Keratinocyte (primary cell): ENCODE measurements around the gene GRB14. TPM values are rescaled to one million over a fixed set of nuclear protein-coding genes. Genes with fewer than 3 reads are reported as not detected.

Experiments used
- DNase-seq: peaks from one replicate; pipeline ENCODE4 v3.0.0-alpha.2; 2011; ENCODE audit warnings: low read depth, missing footprints, low spot score
- FAIRE-seq: peaks from 2 replicates; lab custom pipeline; 2011; peaks lifted over from hg19 to GRCh38; lab: Jason Lieb, UNC
- H2AFZ ChIP-seq: 2 replicates; pipeline ENCODE4 v1.6.0; 2012; ENCODE audit warnings: low read length, control low read depth, inconsistent platforms; ENCODE audit not compliant: control insufficient read depth
- H3K27ac ChIP-seq: 2 replicates; pipeline ENCODE4 v1.5.1; 2011; ENCODE audit warnings: low read length; ENCODE audit not compliant: control insufficient read depth, insufficient read depth
- H3K27me3 ChIP-seq: 3 replicates; pipeline ENCODE4 v1.6.0; 2011; ENCODE audit warnings: low read length; ENCODE audit not compliant: control insufficient read depth, insufficient read depth; ENCODE audit errors: extremely low read depth
- H3K36me3 ChIP-seq, 2 experiments: 2 replicates in 1 of 2; 3 replicates in 1 of 2; pipeline ENCODE4 v1.5.1; 2011; ENCODE audit warnings: low read length in 2 of 2, mild to moderate bottlenecking in 1 of 2; ENCODE audit not compliant: control insufficient read depth in 2 of 2, insufficient read depth in 2 of 2; ENCODE audit errors: extremely low read depth in 1 of 2
- H3K4me1 ChIP-seq: 3 replicates; pipeline ENCODE4 v1.5.1; 2011; ENCODE audit warnings: low read length; ENCODE audit not compliant: control insufficient read depth, insufficient read depth; ENCODE audit errors: extremely low read depth
- H3K4me2 ChIP-seq: 3 replicates; pipeline ENCODE4 v1.6.0; 2011; ENCODE audit warnings: low read depth, low read length; ENCODE audit not compliant: control insufficient read depth, insufficient read depth; ENCODE audit errors: extremely low read depth
- H3K4me3 ChIP-seq, 3 experiments: fragments of 200-600 bp in 1 of 3; sonication (generic) in 1 of 3; 2 replicates in 2 of 3; 3 replicates in 1 of 3; pipeline ENCODE4 v1.5.1; 2011 to 2016; ENCODE audit warnings: low read length in 3 of 3, mild to moderate bottlenecking in 3 of 3, control low read depth in 2 of 3, inconsistent platforms in 1 of 3, low read depth in 1 of 3, mixed read lengths in 1 of 3, mixed run types in 1 of 3, moderate library complexity in 1 of 3; ENCODE audit not compliant: control insufficient read depth in 2 of 3, insufficient read depth in 2 of 3; ENCODE audit errors: extremely low read depth in 1 of 3
- H3K79me2 ChIP-seq: 2 replicates; pipeline ENCODE4 v1.6.0; 2012; ENCODE audit warnings: low read length; ENCODE audit not compliant: control insufficient read depth, insufficient read depth
- H3K9ac ChIP-seq: 3 replicates; pipeline ENCODE4 v1.6.0; 2011; ENCODE audit warnings: low read length; ENCODE audit not compliant: control insufficient read depth, insufficient read depth; ENCODE audit errors: extremely low read depth
- H3K9me1 ChIP-seq: 3 replicates; pipeline ENCODE4 v1.6.0; 2011; ENCODE audit warnings: low read length; ENCODE audit not compliant: control insufficient read depth, insufficient read depth; ENCODE audit errors: extremely low read depth
- H3K9me3 ChIP-seq: 2 replicates; pipeline ENCODE4 v1.5.1; 2012; ENCODE audit warnings: low read depth, low read length; ENCODE audit not compliant: control insufficient read depth
- H4K20me1 ChIP-seq: 3 replicates; pipeline ENCODE4 v1.6.0; 2011; ENCODE audit warnings: low read length; ENCODE audit not compliant: control insufficient read depth, insufficient read depth; ENCODE audit errors: extremely low read depth
- EZH2 ChIP-seq: IDR thresholded peaks from one replicate; pipeline ENCODE4 v1.6.1; 2012; ENCODE audit warnings: inconsistent platforms, mild to moderate bottlenecking, low read length, moderate library complexity
- dilution Hi-C: fragments of 300-500 bp; cut with MboI; formaldehyde crosslinking; loops from one replicate; pipeline ENCODE4 v1.7.0; 2020; ENCODE audit warnings: low sequenced_read_pairs; ENCODE audit not compliant: extremely low pct_ligation_motif_present
- polyA plus RNA-seq, 5 experiments: library from polyadenylated mRNA; depleted of rRNA in 3 of 5; stranded (reverse) in 3 of 5; stranded (forward) in 1 of 5; unstranded in 1 of 5; fragments of >200 nt; gene quantifications; 1 replicate in 1 of 5; 2 replicates in 3 of 5; 3 replicates in 1 of 5; pipeline versions ENCODE4 v1.2.1 to v1.2.3, GENCODE V29; 2011 to 2012; ENCODE audit warnings: missing spikeins in 2 of 5, low read depth in 1 of 5, low replicate concordance in 1 of 5
- TF ChIP-seq, protein P1 (sequence below), 3 experiments: IDR thresholded peaks in 1 of 3; conservative IDR thresholded peaks in 1 of 3; optimal IDR thresholded peaks in 1 of 3; 2 replicates in 2 of 3; 3 replicates in 1 of 3; pipeline versions ENCODE3 to v1.5.1; 2011; ENCODE audit warnings: low read length in 3 of 3, mild to moderate bottlenecking in 3 of 3, moderate library complexity in 2 of 3, control low read depth in 1 of 3, inconsistent platforms in 1 of 3; ENCODE audit not compliant: insufficient read depth in 2 of 3; ENCODE audit errors: extremely low read depth in 1 of 3

GRB14 gene
- polyA plus RNA-seq, 1 donor (not counting 4 experiments of a cell fraction or from before 2014, with no cell fraction given) = 4.2 TPM

DNA sequence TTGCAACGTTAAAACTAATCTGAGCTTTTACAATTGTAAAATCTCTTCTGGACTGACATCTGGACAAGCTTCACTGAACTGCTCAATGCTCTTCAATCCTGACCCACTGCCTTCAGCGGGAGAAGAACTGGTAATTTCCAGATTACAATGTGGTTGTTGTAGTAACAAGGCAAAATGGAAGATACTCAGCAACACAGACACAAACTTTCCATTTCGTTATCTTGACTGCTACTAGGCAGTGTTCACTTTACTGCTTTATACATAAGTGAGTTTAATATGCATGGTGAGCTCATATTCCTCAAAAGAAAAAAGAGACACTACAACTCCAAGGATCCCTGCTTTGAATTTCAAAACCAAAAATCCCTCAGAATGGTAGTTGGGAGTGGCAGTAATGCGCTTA lies 51.9 kb downstream of the GRB14 start:
- no peaks in the 10 kb centered on the region for H3K4me1 ChIP-seq
- no peak overlapping the region for H2AFZ ChIP-seq
- H3K9ac ChIP-seq = no peak overlapping the region
- TF ChIP-seq, protein P1, sequence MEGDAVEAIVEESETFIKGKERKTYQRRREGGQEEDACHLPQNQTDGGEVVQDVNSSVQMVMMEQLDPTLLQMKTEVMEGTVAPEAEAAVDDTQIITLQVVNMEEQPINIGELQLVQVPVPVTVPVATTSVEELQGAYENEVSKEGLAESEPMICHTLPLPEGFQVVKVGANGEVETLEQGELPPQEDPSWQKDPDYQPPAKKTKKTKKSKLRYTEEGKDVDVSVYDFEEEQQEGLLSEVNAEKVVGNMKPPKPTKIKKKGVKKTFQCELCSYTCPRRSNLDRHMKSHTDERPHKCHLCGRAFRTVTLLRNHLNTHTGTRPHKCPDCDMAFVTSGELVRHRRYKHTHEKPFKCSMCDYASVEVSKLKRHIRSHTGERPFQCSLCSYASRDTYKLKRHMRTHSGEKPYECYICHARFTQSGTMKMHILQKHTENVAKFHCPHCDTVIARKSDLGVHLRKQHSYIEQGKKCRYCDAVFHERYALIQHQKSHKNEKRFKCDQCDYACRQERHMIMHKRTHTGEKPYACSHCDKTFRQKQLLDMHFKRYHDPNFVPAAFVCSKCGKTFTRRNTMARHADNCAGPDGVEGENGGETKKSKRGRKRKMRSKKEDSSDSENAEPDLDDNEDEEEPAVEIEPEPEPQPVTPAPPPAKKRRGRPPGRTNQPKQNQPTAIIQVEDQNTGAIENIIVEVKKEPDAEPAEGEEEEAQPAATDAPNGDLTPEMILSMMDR (optimal IDR thresholded peaks at IDR 0.05 in 1 of 3, IDR thresholded peaks at IDR 0.05 in 1 of 3, conservative IDR thresholded peaks at IDR 0.05 in 1 of 3; ENCODE audit: extremely low read depth in 1 of 3, insufficient read depth in 2 of 3, low read length in 3 of 3) = no peak
- no peak for TF ChIP-seq EZH2
- no peak overlapping the region for H3K4me2 ChIP-seq
- DNase-seq (no peak), FAIRE-seq (no peak)
- H3K27ac ChIP-seq = no peak overlapping the region
- H3K9me1 ChIP-seq = no peaks in the 10 kb centered on the region
- no peaks in the 10 kb centered on the region for H3K27me3 ChIP-seq
- no peak overlapping the region for H3K4me3 ChIP-seq
- H3K36me3 ChIP-seq = no peaks in the 10 kb centered on the region
- H3K79me2 ChIP-seq = no peaks in the 10 kb centered on the region
- no peaks in the 10 kb centered on the region for H4K20me1 ChIP-seq
- H3K9me3 ChIP-seq = no peaks in the 10 kb centered on the region
- dilution Hi-C loops = no loop called here

DNA sequence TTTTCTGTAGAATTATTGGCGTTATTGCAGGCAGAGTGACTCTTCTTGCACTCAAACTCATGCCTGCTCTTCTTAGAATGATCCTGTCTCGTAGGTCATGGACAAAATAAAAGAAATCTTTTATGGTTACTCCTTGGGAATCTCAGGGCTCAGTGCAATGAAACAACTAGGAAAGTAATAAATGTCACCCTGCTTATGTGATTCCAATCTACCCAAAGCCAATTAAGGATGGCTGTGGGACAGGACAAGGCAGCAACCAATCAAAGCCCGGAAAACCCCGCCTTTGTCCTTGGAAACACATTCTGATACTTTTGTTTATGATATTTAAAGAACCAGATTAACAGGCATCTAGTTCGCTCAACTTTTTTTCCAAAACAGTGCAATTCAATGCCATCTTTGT lies 53.0 kb downstream of the GRB14 start:
- no peak overlapping the region for H3K4me2 ChIP-seq
- TF ChIP-seq, protein P1 (optimal IDR thresholded peaks at IDR 0.05 in 1 of 3, IDR thresholded peaks at IDR 0.05 in 1 of 3, conservative IDR thresholded peaks at IDR 0.05 in 1 of 3; ENCODE audit: extremely low read depth in 1 of 3, insufficient read depth in 2 of 3, low read length in 3 of 3) = no peak
- TF ChIP-seq EZH2 = no peak
- no peaks in the 10 kb centered on the region for H3K36me3 ChIP-seq
- no peaks in the 10 kb centered on the region for H3K4me1 ChIP-seq
- H3K27me3 ChIP-seq = no peaks in the 10 kb centered on the region
- H3K4me3 ChIP-seq = no peak overlapping the region
- H3K9ac ChIP-seq = no peak overlapping the region
- dilution Hi-C loops = no loop called here
- no peaks in the 10 kb centered on the region for H3K9me3 ChIP-seq
- H3K9me1 ChIP-seq = no peaks in the 10 kb centered on the region
- H3K27ac ChIP-seq = no peak overlapping the region
- FAIRE-seq (no peak), DNase-seq (no peak)
- no peaks in the 10 kb centered on the region for H3K79me2 ChIP-seq
- no peak overlapping the region for H2AFZ ChIP-seq
- H4K20me1 ChIP-seq = no peaks in the 10 kb centered on the region
